Keratinocyte (primary cell): ENCODE results near the gene SPOCK1. TPM values are rescaled to one million over a fixed set of nuclear protein-coding genes. Genes with fewer than 3 reads are reported as not detected.
"Not testable (repeated sequence)": the region's sequence is repeated elsewhere in the genome, so short reads cannot be mapped to it uniquely, and the experiment has no call there.

Experiments used
- DNase-seq: peaks from one replicate; pipeline ENCODE4 v3.0.0-alpha.2; 2011; ENCODE audit warnings: low read depth, missing footprints, low spot score
- FAIRE-seq: peaks from 2 replicates; lab custom pipeline; 2011; peaks lifted over from hg19 to GRCh38; lab: Jason Lieb, UNC
- H2AFZ ChIP-seq: 2 replicates; pipeline ENCODE4 v1.6.0; 2012; ENCODE audit warnings: low read length, control low read depth, inconsistent platforms; ENCODE audit not compliant: control insufficient read depth
- H3K27ac ChIP-seq: 2 replicates; pipeline ENCODE4 v1.5.1; 2011; ENCODE audit warnings: low read length; ENCODE audit not compliant: control insufficient read depth, insufficient read depth
- H3K27me3 ChIP-seq: 3 replicates; pipeline ENCODE4 v1.6.0; 2011; ENCODE audit warnings: low read length; ENCODE audit not compliant: control insufficient read depth, insufficient read depth; ENCODE audit errors: extremely low read depth
- H3K36me3 ChIP-seq, 2 experiments: 2 replicates in 1 of 2; 3 replicates in 1 of 2; pipeline ENCODE4 v1.5.1; 2011; ENCODE audit warnings: low read length in 2 of 2, mild to moderate bottlenecking in 1 of 2; ENCODE audit not compliant: control insufficient read depth in 2 of 2, insufficient read depth in 2 of 2; ENCODE audit errors: extremely low read depth in 1 of 2
- H3K4me1 ChIP-seq: 3 replicates; pipeline ENCODE4 v1.5.1; 2011; ENCODE audit warnings: low read length; ENCODE audit not compliant: control insufficient read depth, insufficient read depth; ENCODE audit errors: extremely low read depth
- H3K4me2 ChIP-seq: 3 replicates; pipeline ENCODE4 v1.6.0; 2011; ENCODE audit warnings: low read depth, low read length; ENCODE audit not compliant: control insufficient read depth, insufficient read depth; ENCODE audit errors: extremely low read depth
- H3K4me3 ChIP-seq, 3 experiments: fragments of 200-600 bp in 1 of 3; sonication (generic) in 1 of 3; 2 replicates in 2 of 3; 3 replicates in 1 of 3; pipeline ENCODE4 v1.5.1; 2011 to 2016; ENCODE audit warnings: low read length in 3 of 3, mild to moderate bottlenecking in 3 of 3, control low read depth in 2 of 3, inconsistent platforms in 1 of 3, low read depth in 1 of 3, mixed read lengths in 1 of 3, mixed run types in 1 of 3, moderate library complexity in 1 of 3; ENCODE audit not compliant: control insufficient read depth in 2 of 3, insufficient read depth in 2 of 3; ENCODE audit errors: extremely low read depth in 1 of 3
- H3K79me2 ChIP-seq: 2 replicates; pipeline ENCODE4 v1.6.0; 2012; ENCODE audit warnings: low read length; ENCODE audit not compliant: control insufficient read depth, insufficient read depth
- H3K9ac ChIP-seq: 3 replicates; pipeline ENCODE4 v1.6.0; 2011; ENCODE audit warnings: low read length; ENCODE audit not compliant: control insufficient read depth, insufficient read depth; ENCODE audit errors: extremely low read depth
- H3K9me1 ChIP-seq: 3 replicates; pipeline ENCODE4 v1.6.0; 2011; ENCODE audit warnings: low read length; ENCODE audit not compliant: control insufficient read depth, insufficient read depth; ENCODE audit errors: extremely low read depth
- H3K9me3 ChIP-seq: 2 replicates; pipeline ENCODE4 v1.5.1; 2012; ENCODE audit warnings: low read depth, low read length; ENCODE audit not compliant: control insufficient read depth
- H4K20me1 ChIP-seq: 3 replicates; pipeline ENCODE4 v1.6.0; 2011; ENCODE audit warnings: low read length; ENCODE audit not compliant: control insufficient read depth, insufficient read depth; ENCODE audit errors: extremely low read depth
- CTCF ChIP-seq, 3 experiments: IDR thresholded peaks in 1 of 3; conservative IDR thresholded peaks in 1 of 3; optimal IDR thresholded peaks in 1 of 3; 2 replicates in 2 of 3; 3 replicates in 1 of 3; pipeline versions ENCODE3 to v1.5.1; 2011; ENCODE audit warnings: low read length in 3 of 3, mild to moderate bottlenecking in 3 of 3, moderate library complexity in 2 of 3, control low read depth in 1 of 3, inconsistent platforms in 1 of 3; ENCODE audit not compliant: insufficient read depth in 2 of 3; ENCODE audit errors: extremely low read depth in 1 of 3
- EZH2 ChIP-seq: IDR thresholded peaks from one replicate; pipeline ENCODE4 v1.6.1; 2012; ENCODE audit warnings: inconsistent platforms, mild to moderate bottlenecking, low read length, moderate library complexity
- dilution Hi-C: fragments of 300-500 bp; cut with MboI; formaldehyde crosslinking; loops from one replicate; pipeline ENCODE4 v1.7.0; 2020; ENCODE audit warnings: low sequenced_read_pairs; ENCODE audit not compliant: extremely low pct_ligation_motif_present
- polyA plus RNA-seq, 5 experiments: library from polyadenylated mRNA; depleted of rRNA in 3 of 5; stranded (reverse) in 3 of 5; stranded (forward) in 1 of 5; unstranded in 1 of 5; fragments of >200 nt; gene quantifications; 1 replicate in 1 of 5; 2 replicates in 3 of 5; 3 replicates in 1 of 5; pipeline versions ENCODE4 v1.2.1 to v1.2.3, GENCODE V29; 2011 to 2012; ENCODE audit warnings: missing spikeins in 2 of 5, low read depth in 1 of 5, low replicate concordance in 1 of 5

The SPOCK1 gene
- polyA plus RNA-seq, 1 donor (not counting 4 experiments of a cell fraction or from before 2014, with no cell fraction given) = 5.5 TPM

- dilution Hi-C loops = no loop called here
- Histone ChIP-seq H3K27me3 (no peaks in the 10 kb centered on the region), H3K79me2 (no peaks in the 10 kb centered on the region), H3K4me2 (peak overlapping the region; percentile 49), H3K9me3 (no peaks in the 10 kb centered on the region), H3K9me1 (no peaks in the 10 kb centered on the region), H3K4me1 (peaks cover 41% of the 10 kb centered on the region), H2AFZ (peak overlapping the region; percentile 58), H4K20me1 (no peaks in the 10 kb centered on the region), H3K4me3 (no peak overlapping the region), H3K9ac (peak overlapping the region; percentile 28), H3K27ac (peak overlapping the region; percentile 89), H3K36me3 (no peaks in the 10 kb centered on the region)
- TF ChIP-seq EZH2 (no peak), CTCF (optimal IDR thresholded peaks at IDR 0.05 in 1 of 3, IDR thresholded peaks at IDR 0.05 in 1 of 3, conservative IDR thresholded peaks at IDR 0.05 in 1 of 3; ENCODE audit: extremely low read depth in 1 of 3, insufficient read depth in 2 of 3, low read length in 3 of 3) (peak in 2 of 3 experiments; percentile 7 to 36)
- DNase-seq = peak; percentile 98
- FAIRE-seq = peak; percentile 93
Measured at GRCh38 chr5:137234973-137235943, 263.9 kb downstream of the SPOCK1 start.

GRCh38 chr5:137233726-137234125 is 265.4 kb downstream of the SPOCK1 start:
- dilution Hi-C loops = no loop called here
- DNase-seq (no peak), FAIRE-seq (no peak)
- Histone ChIP-seq H3K4me2 (no peak overlapping the region), H3K9me1 (no peaks in the 10 kb centered on the region), H3K27me3 (no peaks in the 10 kb centered on the region), H2AFZ (no peak overlapping the region), H3K9me3 (no peaks in the 10 kb centered on the region), H3K9ac (no peak overlapping the region), H3K36me3 (no peaks in the 10 kb centered on the region), H3K4me3 (no peak overlapping the region), H3K79me2 (no peaks in the 10 kb centered on the region), H3K4me1 (peaks cover 41% of the 10 kb centered on the region), H3K27ac (peak overlapping the region; percentile 89), H4K20me1 (no peaks in the 10 kb centered on the region)
- no peak for TF ChIP-seq EZH2
- TF ChIP-seq CTCF (optimal IDR thresholded peaks at IDR 0.05 in 1 of 3, IDR thresholded peaks at IDR 0.05 in 1 of 3, conservative IDR thresholded peaks at IDR 0.05 in 1 of 3; ENCODE audit: extremely low read depth in 1 of 3, insufficient read depth in 2 of 3, low read length in 3 of 3) = no peak

- H3K27me3 ChIP-seq, H3K79me2 ChIP-seq, H4K20me1 ChIP-seq, H3K9me1 ChIP-seq, H3K4me3 ChIP-seq, H2AFZ ChIP-seq, H3K4me2 ChIP-seq, dilution Hi-C loops, FAIRE-seq, H3K9me3 ChIP-seq, DNase-seq, H3K9ac ChIP-seq, H3K36me3 ChIP-seq: not testable (repeated sequence)
- peaks cover 41% of the 10 kb centered on the region for H3K4me1 ChIP-seq
- peak overlapping the region; percentile 89 for H3K27ac ChIP-seq
Measured at GRCh38 chr5:137233304-137233703, 265.8 kb downstream of the SPOCK1 start.
